ENCODE data around the gene BEST3.
"Not testable (repeated sequence)": the region's sequence is repeated elsewhere in the genome, so short reads cannot be mapped to it uniquely, and the experiment has no call there.

The BEST3 gene

DNA sequence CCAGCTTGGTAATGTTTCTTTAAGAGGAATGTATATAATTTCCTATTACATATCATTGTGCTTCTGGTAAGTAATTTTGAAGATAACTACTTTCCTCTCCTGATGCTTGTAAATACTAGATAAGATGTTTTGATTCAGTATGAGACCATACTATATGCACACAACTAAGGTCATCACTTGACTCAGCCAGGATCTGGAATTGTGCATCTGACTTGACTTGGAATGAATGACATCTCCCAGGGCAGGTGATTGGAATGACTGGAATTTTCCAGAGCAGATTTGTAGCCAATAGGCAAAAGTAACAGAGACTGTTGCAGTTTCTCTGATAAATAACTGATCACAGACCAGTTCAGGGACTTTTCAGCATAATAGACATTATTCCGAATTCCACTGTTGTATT, 11.1 kb downstream of the BEST3 start:
- no peak for DNase-seq (ENCODE audit: low spot score)

DNA sequence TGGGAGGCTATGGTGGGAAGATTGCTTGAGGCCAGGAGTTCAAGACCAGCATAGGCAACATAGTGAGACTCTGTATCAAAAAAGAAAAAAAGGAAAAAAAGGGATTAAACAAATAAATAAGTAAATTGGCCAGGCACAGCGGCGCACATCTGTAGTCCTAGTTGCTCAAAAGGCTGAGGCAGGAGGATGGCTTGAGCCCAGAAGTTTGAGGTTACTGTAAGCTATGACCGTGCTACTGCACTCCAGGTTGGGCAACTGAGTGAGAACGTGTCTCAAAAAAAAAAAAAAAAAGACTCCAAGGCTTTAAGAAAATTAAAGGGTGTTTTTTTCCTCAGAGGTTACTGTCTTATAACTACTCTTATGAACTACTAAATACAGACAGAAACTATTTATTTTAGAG, 11.7 kb downstream of the BEST3 start:
- no peak for DNase-seq (ENCODE audit: low spot score)

DNA sequence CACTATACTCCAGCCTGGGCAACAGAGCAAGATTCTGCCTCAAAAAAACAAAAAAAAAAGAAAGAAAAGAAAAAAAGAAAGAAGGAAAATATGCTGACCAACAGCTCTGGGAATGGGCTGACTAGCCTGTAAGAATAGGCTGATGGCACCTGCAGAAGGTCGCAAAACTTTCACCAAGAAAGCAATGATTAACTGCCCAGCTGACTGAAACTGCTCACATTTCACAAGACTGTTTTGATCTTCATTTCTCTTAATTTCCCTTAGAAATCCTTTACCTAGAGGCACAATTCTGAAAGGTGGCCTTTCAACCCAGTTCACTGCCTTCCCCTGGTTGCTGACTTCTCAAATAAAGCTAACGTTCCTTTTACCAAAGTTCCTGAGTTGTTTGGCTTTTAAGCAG, 12.4 kb downstream of the BEST3 start:
- no peak for DNase-seq (ENCODE audit: low spot score)

DNA sequence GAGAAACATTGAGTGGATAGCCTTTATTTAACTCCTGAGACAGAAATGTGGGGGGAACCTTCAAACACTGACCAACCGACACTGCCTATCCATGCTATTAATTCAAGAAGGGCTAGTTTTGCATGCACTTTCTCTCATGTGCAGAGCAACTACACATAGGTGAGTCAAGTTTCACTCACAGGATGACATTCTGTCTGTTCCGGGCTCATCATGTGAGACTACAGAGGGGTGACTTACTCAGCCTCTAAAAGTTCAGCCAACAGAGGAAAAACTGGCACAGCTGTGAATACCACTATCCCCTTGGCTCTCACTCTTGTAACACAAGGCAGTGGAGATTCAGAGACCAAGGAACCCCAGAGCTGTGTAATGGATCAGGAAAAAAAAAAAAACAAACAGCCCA, 13.3 kb downstream of the BEST3 start:
- no peak for DNase-seq (ENCODE audit: low spot score)

DNA sequence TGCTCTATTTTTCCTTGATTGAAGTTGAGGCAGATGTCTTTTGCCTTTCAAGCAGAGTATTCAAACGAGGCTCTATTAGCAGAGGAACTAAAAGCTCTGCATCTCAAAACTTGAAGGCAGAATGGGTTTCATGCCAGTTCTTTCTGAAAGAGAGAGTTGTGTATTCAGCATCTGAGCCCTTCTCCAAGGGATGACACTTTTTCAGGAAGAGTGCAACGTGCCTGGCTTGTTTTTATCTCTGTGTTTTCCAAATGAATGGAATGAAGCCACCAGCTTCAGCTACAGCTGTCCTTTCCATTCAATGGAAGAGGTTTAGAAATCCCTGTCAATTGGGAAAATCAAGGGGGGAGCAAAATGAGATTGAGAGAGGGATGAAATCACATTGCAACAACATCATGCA, 14.6 kb downstream of the BEST3 start:
- no peak for DNase-seq (ENCODE audit: low spot score)

DNA sequence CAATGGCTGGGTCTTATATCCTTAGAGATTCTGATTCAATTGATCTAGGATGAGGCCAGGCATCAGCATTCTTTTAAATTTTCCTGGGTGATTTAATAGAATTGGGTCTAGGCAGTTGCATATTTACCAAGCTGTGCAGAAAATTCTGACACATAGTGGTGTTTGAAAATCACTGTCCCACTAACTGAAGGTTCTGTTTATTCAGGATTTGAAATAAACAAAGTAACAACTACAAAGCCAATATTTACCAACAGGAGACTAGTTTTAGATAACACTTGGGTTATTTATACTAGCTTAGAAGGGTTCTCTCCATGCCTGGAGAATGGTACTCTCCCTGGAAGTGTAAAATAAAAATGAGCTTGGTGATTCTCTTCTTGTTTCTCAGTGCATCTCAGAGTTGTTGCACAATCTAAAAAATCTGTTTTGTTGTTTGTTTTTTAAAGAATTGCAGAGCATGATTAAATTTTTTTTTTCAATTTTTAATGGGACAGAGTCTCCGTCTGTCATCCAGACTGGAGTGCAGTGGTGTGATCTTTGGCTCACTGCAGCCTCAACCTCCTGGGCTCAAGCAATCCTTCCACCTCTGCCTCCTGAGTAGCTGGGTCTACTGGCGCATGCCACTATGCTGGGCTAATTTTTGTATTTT, 16.9 kb downstream of the BEST3 start:
- no peak for DNase-seq (ENCODE audit: low spot score)

DNA sequence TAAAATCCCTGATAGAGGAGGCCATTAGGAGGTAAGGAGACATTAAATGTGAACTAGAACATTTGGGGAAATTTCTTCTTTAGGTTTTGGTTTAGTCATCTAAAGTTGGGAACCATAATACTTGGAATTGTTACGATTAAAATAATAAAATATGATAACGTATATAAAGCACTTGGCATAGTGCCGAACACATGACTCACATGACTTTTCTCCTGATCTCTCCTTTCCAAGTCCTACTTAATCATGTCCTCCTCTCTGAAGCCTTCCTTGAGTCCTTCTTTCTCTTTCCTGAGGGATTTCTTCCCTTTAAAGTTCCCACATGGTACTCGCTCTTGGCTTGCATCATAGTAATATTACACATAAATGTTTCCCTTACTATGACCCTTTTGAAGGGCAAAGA, 20.0 kb downstream of the BEST3 start:
- no peak for DNase-seq (ENCODE audit: low spot score)

DNA sequence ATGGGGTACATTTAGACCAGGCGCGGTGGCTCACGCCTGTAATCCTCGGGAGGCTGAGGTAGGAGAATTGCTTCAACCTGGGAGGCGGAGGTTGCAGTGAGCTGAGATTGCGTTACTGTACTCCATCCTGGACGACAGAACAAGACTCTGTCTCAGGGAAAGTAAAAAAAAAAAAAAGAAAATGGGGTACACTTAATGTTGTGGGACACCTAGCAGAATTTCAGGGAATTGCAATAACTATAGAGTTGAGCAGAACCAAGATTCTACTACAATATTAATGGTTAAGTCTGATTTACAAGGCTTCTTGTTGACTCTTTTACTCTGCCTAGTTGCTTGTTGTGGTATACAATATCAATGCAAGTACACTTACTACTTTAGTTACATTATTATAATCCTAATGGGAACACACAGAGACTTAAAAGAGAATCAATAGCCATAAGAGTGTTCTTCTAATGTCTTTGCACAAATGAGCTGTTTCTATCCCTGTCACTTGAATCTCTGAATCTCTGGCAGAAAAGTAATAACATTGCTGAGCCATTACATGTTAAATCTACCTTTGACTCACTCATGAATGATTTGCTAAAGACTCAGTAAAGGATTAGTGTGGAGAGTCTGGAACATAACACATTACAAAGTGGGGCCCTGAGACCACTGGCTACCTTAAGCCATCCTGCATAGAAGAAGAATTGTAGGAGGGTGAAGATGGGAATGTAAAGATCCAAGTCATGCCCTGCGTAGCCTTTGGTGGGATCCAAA, 22.7 kb downstream of the BEST3 start:
- DNase-seq (ENCODE audit: low spot score) = no peak

DNA sequence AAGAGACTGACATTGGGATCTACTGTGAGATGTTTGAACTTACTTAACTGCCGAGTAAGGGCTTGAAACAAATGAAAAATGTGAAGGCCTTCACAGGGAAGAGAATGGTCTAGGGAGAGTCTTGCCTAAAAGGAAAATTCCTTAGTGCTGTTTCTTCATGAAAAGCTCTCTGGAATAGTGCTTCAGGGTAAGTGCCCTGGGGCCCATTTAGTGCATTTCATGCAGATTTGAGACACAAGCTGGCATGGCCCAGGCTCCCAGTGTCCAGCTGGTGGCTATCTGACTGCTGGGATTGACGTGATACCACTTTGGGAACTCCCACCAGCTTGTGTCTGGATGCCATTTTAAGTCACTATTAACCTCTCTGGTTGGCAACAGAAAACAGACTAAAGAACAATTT, 26.9 kb downstream of the BEST3 start:
- no peak for DNase-seq (ENCODE audit: low spot score)

DNA sequence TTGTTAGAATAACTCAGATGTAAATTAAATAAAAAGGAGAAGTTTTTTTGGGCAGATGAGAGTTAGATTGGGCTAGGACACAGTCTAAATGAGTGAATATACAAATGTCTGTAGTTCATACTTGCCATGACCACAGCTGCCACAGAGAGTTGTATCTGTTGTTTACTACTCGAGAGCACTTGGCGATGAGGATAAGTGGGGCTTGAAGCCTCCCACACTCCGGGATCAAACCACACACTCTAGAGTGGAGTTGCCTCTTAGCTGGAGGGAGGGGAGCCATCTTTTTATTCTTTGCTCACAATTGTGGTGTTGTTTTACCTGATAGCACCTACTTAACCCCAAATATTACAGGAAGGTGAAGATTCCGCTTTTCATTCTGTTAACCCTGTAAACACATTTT, 27.5 kb downstream of the BEST3 start:
- DNase-seq (ENCODE audit: low spot score) = no peak

DNA sequence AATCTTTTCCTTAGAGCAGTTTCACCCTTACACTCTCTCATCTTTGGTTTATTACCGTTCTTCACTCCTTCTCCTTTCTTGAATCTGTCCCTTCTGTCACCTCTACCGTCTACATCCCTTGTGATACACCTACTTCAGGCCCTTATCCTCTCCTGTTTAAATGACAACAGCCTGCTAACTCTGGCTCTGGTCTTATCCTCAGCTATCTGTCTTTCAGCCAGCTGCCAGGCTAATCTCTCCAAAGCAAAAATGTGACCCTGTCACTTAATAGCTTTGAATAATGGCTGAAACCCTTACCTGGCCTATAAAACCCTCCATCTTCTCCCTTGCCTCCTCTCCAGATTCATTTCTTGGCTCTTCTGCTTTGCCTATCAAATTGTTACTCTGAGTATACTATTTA, 32.3 kb downstream of the BEST3 start:
- DNase-seq (ENCODE audit: low spot score) = no peak

DNA sequence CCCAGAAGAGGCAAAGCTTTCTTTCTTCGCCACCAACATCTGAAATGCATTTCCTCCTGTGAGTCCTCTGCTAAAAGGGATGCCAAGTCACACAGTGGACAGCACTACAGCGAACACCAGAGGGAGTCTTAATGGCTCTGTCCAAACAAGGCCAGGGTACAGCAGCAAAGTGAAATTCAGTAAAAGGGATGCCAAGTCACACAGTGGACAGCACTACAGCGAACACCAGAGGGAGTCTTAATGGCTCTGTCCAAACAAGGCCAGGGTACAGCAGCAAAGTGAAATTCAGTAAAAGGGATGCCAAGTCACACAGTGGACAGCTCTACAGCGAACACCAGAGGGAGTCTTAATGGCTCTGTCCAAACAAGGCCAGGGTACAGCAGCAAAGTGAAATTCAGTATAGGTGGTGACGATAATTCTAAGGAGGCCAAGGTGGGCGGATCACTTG, 34.1 kb downstream of the BEST3 start:
- not testable (repeated sequence) for DNase-seq (ENCODE audit: low spot score)

DNA sequence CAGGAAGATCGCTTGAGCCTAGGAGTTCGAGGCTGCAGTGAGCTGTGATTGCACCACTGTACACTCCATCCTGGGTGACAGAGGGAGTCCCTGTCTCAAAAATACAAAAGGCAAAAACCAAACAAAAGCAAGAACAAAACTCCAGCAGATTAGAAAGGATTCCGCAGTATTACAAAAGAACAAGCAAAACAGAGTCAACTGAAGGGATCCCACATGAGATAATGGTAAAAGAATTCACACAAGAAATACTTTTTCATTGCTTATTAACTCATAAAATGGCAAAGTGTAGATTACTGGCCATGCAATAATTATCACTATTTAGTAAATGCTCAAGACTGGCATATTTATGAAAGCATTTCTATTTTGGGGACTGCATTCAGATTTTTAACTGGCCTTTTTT, 35.4 kb downstream of the BEST3 start:
- no peak for DNase-seq (ENCODE audit: low spot score)

DNA sequence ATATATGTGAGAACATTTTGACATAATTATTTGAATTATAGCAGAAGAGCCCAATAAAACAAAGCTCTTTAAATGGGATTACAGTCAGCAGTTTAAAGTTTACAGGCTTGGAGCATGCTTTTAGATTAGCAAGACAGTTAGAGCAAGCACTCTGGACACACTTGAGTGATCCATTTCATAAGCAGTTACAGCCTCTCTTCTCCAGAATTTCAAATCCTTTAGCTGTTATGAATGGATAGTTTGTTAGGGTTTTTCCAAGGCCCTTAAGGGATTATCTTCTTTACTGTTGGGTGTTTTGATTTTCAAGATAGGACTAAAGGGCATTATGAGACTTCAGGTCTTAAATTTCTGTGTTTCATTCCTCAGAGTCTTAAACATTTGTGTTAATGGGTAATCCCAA, 36.3 kb downstream of the BEST3 start:
- no peak for DNase-seq (ENCODE audit: low spot score)

DNA sequence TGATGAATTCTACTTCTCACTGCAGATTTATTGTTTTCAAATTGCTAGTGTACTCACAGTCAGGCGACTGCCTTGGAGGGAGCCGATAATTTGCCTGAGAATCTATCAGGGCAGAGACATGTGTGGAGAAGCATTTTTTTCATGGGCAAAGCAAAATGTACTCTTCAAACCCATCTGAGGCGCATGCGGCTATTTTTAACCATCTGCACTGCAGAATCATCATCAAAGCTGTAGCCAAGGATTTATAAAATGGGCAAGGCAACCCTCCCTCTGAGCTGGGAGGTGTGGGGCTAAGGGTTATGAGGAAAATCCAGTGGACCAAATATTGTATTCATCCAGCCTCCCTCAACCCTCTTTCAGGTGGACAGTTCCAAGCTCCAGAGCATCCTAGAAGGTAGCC, 37.7 kb downstream of the BEST3 start:
- DNase-seq (ENCODE audit: low spot score) = no peak

DNA sequence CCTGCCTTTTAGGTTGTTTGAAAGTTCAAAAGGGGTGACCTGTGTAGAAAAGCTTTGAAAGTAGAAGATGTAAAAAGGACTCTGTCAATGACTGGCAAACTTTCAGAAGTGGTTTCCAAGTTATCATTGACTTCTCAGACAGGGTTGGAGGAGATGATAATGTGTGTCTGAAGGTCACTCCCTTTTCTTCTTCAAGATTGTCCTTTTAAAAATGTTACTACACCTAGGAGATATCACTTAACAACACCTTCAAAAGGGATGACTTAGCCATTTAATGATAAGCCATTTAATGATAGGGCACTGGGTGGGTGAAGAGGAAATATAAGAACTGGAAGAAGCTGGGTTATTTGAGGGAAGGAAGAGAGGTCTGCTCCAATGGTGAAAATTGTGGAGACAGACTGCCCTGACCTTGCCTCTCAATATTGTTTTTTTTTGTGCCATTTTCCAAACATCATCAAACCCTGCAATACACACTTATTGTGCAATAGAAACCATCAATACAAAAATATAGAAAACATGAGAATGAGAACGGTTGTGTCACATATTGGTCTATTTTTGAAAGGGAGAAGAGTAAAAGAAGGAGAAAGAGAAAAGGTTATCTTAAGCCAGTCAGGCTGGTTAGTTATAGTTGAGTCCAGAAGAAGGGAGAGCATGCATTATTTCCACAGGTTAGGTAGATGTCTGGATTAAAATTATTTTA, 38.8 kb downstream of the BEST3 start:
- no peak for DNase-seq (ENCODE audit: low spot score)

DNA sequence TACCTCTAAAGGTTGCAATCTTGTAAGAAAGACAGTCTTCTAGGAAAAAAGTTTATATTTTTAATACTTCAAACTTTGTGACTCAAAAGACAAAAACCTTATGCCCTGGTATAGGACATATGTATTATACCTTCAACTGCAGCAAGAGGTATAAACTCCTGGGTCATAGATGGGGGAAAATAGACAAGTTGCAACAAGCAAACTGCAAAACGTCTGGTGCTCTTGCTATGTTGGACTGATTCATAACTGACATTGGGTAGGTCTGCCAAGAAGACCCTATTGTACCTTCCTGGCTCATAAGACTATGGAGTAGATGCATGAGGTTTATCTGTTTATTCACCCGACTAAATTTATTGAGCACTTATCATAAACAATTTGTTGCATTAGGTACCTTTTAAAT, 40.9 kb downstream of the BEST3 start:
- no peak for DNase-seq (ENCODE audit: low spot score)

DNA sequence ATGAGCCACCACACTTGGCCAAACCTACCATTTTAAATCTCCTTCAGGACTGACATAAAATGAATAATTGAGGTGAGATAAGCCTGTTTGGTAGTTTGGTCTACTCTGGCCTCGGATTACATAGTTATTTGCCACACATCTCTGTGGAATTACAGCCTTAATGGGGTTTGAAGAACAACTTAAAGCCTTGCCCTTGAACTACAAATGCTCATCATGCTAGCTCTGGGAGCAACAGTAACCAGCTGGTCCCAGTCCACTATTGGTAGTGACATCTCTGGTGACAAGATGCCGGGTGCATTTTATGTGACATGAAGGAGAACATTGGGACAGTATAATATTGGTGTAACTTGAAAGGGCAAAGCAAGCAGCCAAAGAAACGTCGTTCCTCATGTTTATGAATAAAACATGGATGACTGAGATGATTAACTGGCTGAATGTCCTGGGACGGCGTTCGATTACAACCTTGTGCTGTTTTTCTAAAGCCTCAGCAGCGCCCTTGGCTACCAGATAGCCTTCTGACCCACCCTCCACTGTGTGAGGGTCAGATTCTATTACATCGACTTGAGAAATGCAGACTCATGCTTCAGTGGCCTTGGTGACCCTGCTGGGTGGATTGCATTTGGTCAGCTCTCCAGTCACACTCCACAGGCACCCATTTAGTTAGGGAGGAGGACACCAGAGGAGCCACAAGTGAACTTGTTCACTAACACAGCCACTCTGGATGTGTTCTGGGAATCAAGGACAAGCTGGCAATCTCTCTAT, 41.5 kb downstream of the BEST3 start:
- no peak for DNase-seq (ENCODE audit: low spot score)

DNA sequence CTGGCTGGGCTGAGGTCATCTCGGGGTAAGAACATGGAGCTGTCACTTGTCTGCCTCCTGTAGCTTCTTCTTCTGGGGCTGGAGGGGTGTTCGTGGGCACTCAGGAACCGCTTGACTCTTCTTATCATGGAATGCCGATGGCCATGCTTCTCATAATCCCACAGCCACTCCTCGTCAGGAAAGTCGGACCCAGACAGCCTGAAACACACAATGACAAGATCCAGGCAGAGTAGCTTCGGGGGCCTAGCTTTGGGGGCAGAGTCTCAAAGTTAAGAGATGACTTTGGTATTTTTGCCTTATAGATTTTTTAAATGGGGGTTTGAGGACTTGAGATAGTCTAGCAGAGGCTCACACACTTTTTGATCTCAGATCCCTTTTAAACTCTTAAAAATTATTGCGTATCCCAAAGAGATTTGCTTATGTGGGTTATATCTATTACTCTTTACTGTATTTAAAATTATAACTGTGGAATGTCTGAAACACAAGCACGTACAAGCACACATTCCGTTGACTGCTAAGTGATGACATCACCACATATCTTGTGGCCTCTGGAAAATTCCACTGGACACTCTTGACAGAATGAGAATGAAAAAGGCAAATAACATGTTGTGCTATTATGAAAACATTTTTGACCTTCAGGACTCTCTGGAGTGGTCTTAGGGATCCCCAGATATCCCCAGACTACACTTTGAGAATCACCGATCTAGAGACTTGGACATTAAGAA, 43.3 kb downstream of the BEST3 start:
- DNase-seq (ENCODE audit: low spot score) = peak; percentile 27

DNA sequence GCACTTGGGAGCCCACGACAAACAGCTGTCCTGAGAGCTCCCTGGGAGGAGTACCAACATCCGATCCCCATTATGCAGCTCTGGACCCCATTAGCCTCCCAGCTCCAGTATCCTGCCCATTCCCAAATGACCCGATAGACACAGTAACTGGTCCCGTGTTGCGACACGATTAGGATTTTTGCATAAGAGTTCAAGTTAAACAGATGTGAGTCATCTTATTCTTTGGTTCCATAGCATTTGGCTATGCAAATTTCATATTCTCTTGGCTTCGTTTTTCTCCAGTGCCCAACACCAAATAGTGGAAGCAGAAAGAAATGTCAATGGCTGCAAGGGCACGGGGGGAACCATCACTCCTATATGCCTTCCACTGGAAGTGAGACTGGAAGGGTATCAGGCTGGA, 45.4 kb downstream of the BEST3 start:
- DNase-seq (ENCODE audit: low spot score) = no peak

DNA sequence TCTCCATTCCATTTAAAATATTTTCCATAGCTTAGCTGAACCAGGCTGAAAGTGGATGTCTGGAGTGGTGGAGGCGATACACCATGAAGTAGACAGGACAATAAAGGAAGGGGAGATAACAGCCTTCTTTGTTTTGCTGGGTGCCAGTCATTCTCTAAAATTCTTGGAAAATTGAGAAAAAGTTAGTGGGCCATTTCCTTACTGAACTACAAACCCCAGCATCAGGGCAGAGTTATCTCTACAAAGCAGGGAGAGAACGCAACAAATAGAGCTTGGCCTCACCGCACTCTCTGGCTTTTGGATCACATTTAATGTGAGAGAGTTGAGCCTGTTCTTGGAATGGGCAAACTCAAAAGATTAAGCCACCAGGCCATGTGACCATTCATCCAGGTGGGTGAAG, 47.2 kb downstream of the BEST3 start:
- no peak for DNase-seq (ENCODE audit: low spot score)

DNA sequence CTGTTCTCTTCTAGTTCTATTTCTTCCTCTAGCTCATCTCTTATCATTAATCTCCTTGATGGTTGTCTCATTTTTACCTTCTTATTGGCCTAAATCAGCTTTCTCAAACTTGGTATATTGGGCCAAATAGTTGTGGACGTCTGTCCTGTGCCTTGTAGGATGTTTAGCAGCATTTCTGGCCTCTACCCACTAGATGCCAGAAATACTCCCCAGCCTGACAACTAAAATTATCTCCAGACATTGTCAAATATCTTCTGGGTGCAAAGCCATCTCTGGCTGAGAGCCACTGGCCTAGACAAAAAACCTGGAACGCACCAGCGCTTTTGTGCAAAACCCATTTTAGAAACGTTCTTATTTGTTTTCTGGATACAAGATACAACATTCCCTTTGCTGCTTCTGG, 49.6 kb downstream of the BEST3 start:
- no peak for DNase-seq (ENCODE audit: low spot score)
